Spleen (tissue), 7 donors: ENCODE data around the gene PRKAG1.

Source experiments
- CTCF ChIP-seq, 11 experiments: fragments of 200-600 bp in 7 of 11; fragments of 450-650 bp in 4 of 11; sonication (generic) in 4 of 11; IDR thresholded peaks in 8 of 11; conservative IDR thresholded peaks in 3 of 11; 1 replicate in 7 of 11; 2 replicates in 4 of 11; pipeline versions ENCODE4 v1.4.0 to v1.8.0; 2016 to 2021; ENCODE audit warnings: antibody characterized with exemption in 11 of 11, inconsistent platforms in 4 of 11, mild to moderate bottlenecking in 1 of 11
- POLR2A ChIP-seq, 3 donors: fragments of 450-650 bp; IDR thresholded peaks; one replicate each; pipeline ENCODE4 v1.5.1; 2017; ENCODE audit warnings: antibody characterized with exemption in 3 of 3, mild to moderate bottlenecking in 1 of 3
- donor health status: DM: no; HTN: no; CAD: no; lungs with moderate emphysema.
- donor health status: DM: no; HTN: no; CAD: no.
- donor health status: DM: no; HTN: no; CAD: no.

GRCh38 chr12:49041881-49042484, 23.4 kb upstream of the PRKAG1 start:
- TF ChIP-seq CTCF (IDR thresholded peaks at IDR 0.05 in 8 of 11, conservative IDR thresholded peaks at IDR 0.05 in 3 of 11) (no peak), POLR2A (IDR thresholded peaks at IDR 0.05) (no peak)
